ENCODE data around the gene UGP2.

DNA sequence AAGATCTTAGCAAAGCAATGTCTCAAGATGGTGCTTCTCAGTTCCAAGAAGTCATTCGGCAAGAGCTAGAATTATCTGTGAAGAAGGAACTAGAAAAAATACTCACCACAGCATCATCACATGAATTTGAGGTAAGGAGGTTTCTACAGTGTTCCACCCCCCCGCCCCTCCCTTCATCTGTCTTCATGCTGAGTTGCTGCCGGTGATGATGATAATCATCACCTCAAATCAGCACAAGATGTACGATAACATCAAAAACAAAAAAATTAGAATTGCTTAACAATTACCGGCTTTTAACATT lies 14.6 kb downstream of the UGP2 start:
- TF ChIP-seq TAF1 (conservative IDR thresholded peaks at IDR 0.05) (no peak), YY1 (IDR thresholded peaks at IDR 0.05) (no peak), EGR1 (IDR thresholded peaks at IDR 0.05; ENCODE audit: low read depth in 2 of 2) (no peak), JUND (IDR thresholded peaks at IDR 0.05) (no peak)
- TF ChIP-seq, protein P1, sequence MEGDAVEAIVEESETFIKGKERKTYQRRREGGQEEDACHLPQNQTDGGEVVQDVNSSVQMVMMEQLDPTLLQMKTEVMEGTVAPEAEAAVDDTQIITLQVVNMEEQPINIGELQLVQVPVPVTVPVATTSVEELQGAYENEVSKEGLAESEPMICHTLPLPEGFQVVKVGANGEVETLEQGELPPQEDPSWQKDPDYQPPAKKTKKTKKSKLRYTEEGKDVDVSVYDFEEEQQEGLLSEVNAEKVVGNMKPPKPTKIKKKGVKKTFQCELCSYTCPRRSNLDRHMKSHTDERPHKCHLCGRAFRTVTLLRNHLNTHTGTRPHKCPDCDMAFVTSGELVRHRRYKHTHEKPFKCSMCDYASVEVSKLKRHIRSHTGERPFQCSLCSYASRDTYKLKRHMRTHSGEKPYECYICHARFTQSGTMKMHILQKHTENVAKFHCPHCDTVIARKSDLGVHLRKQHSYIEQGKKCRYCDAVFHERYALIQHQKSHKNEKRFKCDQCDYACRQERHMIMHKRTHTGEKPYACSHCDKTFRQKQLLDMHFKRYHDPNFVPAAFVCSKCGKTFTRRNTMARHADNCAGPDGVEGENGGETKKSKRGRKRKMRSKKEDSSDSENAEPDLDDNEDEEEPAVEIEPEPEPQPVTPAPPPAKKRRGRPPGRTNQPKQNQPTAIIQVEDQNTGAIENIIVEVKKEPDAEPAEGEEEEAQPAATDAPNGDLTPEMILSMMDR (IDR thresholded peaks at IDR 0.05; ENCODE audit: low read depth, low read length, missing input control), result no peak
- TF ChIP-seq, protein P2, sequence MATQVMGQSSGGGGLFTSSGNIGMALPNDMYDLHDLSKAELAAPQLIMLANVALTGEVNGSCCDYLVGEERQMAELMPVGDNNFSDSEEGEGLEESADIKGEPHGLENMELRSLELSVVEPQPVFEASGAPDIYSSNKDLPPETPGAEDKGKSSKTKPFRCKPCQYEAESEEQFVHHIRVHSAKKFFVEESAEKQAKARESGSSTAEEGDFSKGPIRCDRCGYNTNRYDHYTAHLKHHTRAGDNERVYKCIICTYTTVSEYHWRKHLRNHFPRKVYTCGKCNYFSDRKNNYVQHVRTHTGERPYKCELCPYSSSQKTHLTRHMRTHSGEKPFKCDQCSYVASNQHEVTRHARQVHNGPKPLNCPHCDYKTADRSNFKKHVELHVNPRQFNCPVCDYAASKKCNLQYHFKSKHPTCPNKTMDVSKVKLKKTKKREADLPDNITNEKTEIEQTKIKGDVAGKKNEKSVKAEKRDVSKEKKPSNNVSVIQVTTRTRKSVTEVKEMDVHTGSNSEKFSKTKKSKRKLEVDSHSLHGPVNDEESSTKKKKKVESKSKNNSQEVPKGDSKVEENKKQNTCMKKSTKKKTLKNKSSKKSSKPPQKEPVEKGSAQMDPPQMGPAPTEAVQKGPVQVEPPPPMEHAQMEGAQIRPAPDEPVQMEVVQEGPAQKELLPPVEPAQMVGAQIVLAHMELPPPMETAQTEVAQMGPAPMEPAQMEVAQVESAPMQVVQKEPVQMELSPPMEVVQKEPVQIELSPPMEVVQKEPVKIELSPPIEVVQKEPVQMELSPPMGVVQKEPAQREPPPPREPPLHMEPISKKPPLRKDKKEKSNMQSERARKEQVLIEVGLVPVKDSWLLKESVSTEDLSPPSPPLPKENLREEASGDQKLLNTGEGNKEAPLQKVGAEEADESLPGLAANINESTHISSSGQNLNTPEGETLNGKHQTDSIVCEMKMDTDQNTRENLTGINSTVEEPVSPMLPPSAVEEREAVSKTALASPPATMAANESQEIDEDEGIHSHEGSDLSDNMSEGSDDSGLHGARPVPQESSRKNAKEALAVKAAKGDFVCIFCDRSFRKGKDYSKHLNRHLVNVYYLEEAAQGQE (IDR thresholded peaks at IDR 0.05), result no peak
- TF ChIP-seq, protein P3, sequence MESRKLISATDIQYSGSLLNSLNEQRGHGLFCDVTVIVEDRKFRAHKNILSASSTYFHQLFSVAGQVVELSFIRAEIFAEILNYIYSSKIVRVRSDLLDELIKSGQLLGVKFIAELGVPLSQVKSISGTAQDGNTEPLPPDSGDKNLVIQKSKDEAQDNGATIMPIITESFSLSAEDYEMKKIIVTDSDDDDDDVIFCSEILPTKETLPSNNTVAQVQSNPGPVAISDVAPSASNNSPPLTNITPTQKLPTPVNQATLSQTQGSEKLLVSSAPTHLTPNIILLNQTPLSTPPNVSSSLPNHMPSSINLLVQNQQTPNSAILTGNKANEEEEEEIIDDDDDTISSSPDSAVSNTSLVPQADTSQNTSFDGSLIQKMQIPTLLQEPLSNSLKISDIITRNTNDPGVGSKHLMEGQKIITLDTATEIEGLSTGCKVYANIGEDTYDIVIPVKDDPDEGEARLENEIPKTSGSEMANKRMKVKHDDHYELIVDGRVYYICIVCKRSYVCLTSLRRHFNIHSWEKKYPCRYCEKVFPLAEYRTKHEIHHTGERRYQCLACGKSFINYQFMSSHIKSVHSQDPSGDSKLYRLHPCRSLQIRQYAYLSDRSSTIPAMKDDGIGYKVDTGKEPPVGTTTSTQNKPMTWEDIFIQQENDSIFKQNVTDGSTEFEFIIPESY (IDR thresholded peaks at IDR 0.05), result no peak
- TF ChIP-seq, protein P4, sequence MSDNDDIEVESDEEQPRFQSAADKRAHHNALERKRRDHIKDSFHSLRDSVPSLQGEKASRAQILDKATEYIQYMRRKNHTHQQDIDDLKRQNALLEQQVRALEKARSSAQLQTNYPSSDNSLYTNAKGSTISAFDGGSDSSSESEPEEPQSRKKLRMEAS (IDR thresholded peaks at IDR 0.05), result no peak

Data from liver (tissue), 3 donors.